NOMO-1 treated with dmso at 0.1 percent for 144 hours (cell line): ENCODE data around the gene SRP54.
"Not testable (repeated sequence)": the region's sequence is repeated elsewhere in the genome, so short reads cannot be mapped to it uniquely, and the experiment has no call there.

Experiments used
- DNase-seq: peaks from one replicate; lab custom pipeline; 2025; ENCODE audit not compliant: unreplicated experiment; lab: John Stamatoyannopoulos, UW

The SRP54 gene

DNA sequence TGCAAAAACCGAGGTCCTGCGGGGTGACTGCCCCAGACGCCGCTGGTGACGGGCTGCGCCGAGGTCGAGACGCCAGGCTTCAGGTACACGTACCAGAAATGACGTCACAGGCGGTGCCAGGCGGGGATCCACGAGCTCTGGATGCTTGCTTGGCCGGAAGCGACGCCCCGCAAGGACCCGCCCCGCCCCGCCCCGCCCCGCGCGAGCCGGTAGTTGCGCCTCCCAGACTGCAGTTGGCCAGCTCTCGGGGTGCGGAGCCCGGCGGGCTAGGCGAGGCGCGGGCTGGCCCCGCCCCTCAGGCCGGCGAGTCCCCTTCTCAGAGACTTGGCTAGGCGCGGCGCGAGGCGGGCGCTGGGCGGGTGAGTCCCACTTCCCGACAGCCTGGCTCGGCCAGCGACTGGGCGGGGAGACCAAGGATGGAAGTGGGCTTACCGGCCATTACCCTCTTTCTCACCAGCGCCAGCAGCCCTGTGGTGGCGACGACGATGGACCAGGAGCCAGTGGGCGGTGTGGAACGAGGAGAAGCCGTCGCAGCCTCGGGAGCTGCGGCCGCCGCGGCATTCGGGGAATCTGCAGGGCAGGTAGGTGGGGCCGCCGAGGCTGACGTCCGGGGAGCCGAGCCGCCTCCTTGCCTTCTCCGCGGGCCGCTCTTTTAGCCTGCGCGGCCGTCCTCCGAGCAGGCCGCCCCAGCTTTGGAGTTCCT lies 63.4 kb downstream of the SRP54 start, which contains the start of gene FAM177A1:
Gene FAM177A1, plus strand, starts transcription at position 225 of the 703 bp plus-strand sequence. Its CDS starts 192 bp downstream, at position 417.
- DNase-seq, result peak; percentile 97

DNA sequence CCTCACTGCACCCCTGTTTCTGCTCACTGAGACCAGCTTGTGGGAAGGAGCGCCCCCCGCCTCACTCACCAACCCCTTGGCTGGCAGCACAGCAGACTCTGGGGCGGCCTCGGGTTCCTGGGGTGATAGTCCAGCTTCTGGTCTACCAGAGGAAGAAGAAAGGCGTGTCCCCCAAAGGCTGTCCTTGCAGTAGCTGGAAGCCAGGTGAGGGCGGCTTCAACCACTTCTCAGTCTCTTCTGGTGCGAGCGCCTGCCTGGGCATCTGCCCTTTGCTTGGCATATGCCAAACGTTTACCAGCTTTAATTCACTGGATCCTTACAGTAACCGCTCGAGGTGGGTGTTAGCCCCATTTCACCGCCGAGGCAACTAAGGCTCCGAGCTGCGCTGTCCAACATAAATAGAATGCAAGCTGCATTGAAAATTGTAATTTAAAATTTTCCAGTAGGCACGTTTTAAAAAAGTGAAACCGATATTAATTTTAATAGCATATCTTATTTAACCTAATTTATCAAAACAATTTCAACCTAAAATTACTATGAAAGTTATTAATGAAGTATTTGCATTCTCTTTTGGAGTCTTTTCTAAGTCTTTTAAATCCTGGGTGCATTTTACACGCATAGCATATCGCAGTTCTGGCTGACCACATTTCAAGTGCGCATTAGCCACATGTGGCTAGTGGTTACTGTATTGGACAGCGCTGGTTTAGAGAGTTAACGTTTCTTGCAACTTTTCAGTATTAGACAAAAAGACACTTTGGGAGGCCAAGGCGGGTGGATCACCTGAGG lies 64.2 kb downstream of the SRP54 start:
- no peak for DNase-seq

DNA sequence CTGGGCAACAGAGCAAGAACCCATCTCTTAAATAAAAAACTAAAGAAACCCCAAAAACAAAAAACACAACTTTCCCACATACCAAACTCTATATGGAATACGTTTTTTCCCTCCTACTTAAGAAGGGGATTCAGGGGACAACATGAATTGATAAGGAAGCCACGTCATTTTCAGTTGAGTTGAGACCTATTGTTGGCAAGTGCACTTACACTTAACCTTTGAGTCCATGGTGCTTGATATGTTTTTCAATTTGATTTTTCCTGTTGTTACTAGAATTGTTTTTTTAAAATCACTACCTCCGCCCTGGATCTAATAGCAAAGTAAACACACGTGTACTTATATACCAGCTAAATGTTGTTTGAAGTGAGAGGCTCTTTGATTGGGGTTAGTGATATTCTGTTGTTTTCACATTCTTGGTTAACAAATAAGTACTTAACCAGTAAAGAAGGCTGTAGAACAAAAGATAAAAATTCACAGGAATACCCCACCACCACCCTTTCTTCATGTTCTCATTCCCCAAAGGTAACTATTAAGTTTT lies 65.3 kb downstream of the SRP54 start:
- DNase-seq, result no peak

GRCh38 chr14:35050652-35051051 lies 67.9 kb downstream of the SRP54 start:
- no peak for DNase-seq

DNA sequence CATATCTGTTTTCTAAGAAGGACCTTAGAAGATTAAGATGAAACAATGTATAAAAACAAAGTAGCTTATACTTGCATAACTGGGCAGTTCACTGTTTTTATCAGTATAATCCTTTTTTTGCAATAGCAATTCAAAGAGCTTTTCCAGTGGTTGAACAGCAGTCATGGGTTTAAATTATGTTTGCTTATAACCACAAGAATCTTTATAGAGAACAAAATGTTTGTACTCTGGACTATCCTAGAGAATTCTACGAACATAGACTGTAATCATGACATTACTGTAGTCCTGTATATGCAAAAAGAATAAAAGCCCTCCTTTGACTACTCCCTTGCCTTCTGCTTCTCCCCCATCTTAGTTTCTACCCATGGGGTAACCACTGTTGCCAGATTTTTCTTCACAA lies 69.0 kb downstream of the SRP54 start:
- no peak for DNase-seq

DNA sequence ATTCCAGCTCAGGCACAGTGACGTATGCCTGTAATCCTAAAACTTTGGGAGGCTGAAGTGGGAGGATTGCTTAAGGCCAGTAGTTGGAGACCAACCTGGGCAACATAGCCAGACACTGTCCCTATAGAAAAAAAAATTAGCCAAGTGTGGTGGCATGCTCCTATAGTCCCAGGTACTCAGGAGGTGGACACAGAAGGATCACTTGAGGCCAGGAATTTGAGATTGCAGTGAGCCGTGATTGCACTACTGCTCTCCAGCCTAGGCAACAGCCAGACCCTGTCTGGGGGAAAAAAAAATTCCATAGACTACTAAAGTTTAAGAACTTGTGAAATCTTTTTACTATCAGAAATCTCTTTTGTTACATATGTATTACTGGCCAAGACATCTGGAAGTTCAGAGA lies 69.8 kb downstream of the SRP54 start:
- no peak for DNase-seq

GRCh38 chr14:35061113-35061791 lies 78.5 kb downstream of the SRP54 start:
- DNase-seq, result not testable (repeated sequence)

DNA sequence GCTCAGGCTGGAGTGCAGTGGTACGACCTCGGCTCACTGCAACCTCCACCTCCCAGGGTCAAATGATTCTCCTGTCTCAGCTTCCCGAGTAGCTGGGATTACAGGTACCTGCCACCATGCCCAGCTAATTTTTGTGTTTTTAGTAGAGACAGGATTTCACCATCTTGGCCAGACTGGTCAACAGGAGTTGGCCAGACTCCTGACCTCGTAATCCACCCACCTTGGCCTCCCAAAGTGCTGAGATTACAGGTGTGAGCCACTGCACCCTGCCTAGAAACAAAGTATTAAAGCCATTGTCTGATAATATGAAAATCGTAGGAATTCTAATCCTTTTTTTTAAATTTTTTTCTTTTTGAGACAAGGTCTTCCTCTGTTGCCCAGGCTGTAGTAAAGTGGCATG lies 82.9 kb downstream of the SRP54 start:
- not testable (repeated sequence) for DNase-seq

DNA sequence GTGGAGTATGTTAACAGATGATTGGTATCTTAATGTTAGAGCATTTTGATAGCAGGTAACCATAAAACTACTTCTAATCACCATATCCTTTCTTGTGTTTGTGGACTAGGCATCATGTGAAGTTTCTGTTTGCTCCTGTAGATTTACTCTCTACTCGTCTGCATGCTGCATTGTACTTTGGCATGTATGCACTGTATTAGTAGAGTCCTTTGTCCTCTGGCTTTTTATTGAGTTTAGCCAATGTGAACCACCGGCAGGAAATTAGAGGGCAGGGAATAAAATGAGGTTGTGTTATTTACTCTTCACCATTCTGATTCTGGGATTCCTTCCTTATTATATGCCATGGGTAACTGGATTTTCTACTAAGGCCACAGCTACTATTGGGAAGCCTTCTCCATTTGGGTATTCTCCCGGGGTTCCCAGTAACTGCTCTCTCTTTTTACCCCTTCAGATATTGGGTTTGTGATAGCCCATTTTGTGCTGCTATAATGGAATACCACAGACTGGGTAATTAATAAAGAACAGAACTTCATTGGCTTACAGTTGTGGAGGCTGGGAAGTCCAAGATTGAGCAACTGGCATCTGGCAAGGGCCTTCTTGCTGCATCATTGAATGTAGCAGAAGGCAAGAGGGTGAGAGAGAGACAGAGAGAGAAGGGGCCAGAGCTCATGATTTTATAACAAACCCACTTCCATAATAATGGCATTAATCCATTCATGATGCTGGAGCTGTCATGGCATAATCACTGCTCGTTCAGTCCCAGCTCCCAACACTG lies 85.6 kb downstream of the SRP54 start:
- no peak for DNase-seq

DNA sequence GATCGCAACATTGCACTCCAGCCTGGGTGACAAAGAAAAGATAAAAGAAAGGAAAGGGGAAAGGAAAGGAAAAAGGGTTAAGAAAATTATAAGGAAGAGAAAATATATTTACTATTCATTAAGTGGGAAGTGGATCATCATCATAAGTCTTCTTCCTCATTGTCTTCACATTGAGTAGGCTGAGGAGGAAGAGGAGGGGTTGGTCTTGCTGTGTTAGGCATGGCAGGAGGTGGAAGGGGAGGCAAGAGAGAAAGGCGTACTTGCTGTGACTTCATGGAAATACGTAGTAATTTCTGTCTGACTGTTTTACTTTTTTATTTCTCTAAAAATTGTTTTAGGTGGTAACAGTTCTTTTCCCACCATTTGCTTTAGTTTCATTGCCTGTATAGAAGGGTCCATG lies 89.4 kb downstream of the SRP54 start:
- no peak for DNase-seq

DNA sequence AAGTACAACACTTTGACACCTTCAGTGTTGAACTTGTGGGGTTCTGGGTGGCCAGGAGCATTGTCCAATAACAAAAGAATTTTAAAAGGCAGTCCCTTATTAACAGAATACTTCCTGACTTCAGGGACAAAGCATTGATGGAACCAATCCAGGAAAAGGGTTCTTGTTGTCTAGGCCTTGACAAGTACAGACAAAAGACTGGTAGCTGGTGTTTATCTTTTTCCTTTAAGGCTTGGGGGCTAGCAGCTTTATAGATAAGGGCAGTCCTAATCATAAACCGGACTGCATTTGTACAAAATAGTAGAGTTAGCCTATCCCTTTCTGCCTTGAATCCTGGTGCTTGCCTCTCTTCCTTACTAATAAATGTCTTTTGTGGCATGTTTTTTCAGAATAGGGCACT lies 90.7 kb downstream of the SRP54 start:
- DNase-seq, result no peak

DNA sequence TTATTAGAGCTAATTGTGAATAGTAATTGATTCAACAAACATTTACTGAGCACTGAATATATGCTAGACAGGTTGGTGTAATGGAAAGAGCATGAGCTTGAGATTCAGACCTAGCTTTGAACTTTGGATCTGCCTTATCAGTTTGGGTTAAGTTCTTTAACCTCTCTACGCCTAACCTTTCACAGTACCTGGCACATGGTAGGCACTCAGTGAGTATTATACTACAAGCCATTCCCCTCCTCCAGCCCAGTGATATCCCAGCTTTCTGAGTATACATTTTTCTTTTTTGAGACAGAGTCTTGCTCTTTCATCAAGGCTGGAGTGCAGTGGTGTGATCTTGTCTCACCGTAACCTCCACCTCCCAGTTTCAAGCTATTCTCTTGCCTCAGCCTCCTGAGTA lies 95.3 kb downstream of the SRP54 start:
- no peak for DNase-seq
